Small intestine (tissue), 7 donors: ENCODE results near the gene ILKAP. TPM values are rescaled to one million over a fixed set of nuclear protein-coding genes. Genes with fewer than 3 reads are reported as not detected.

Experiments
- DNase-seq, 2 donors: peaks; one replicate each; pipeline versions ENCODE4 v3.0.0 to v3.0.0-alpha.2; 2013
- FAIRE-seq: peaks from 2 replicates; lab custom pipeline; 2012; peaks lifted over from hg19 to GRCh38; lab: Jason Lieb, UNC
- H3K27ac ChIP-seq, 3 donors: one replicate each; pipeline ENCODE4 v1.5.1; 2013; ENCODE audit warnings: low read length in 2 of 3, mild to moderate bottlenecking in 2 of 3, control low read depth in 1 of 3, inconsistent platforms in 1 of 3, low read depth in 1 of 3, moderate library complexity in 1 of 3
- H3K27me3 ChIP-seq, 3 donors: one replicate each; pipeline ENCODE4 v1.6.1; 2013; ENCODE audit warnings: low read length in 3 of 3, inconsistent platforms in 1 of 3; ENCODE audit not compliant: control insufficient read depth in 3 of 3, insufficient read depth in 3 of 3
- H3K36me3 ChIP-seq, 3 donors: one replicate each; pipeline ENCODE4 v1.6.1; 2013; ENCODE audit warnings: low read length in 3 of 3, inconsistent platforms in 1 of 3, low read depth in 1 of 3, mild to moderate bottlenecking in 1 of 3, moderate library complexity in 1 of 3; ENCODE audit not compliant: control insufficient read depth in 3 of 3, insufficient read depth in 2 of 3
- H3K4me1 ChIP-seq, 3 donors: one replicate each; pipeline ENCODE4 v1.6.1; 2013; ENCODE audit warnings: low read length in 2 of 3, inconsistent platforms in 1 of 3, low read depth in 1 of 3, mild to moderate bottlenecking in 1 of 3, moderate library complexity in 1 of 3; ENCODE audit not compliant: control insufficient read depth in 3 of 3, insufficient read depth in 2 of 3
- H3K4me3 ChIP-seq, 3 donors: one replicate each; pipeline ENCODE4 v1.5.1; 2013; ENCODE audit warnings: low read length in 3 of 3, control low read depth in 1 of 3, inconsistent platforms in 1 of 3, low read depth in 1 of 3, mild to moderate bottlenecking in 1 of 3, moderate library complexity in 1 of 3
- H3K9me3 ChIP-seq, 2 donors: one replicate each; pipeline ENCODE4 v1.6.1; 2013; ENCODE audit warnings: low read depth in 1 of 2, low read length in 1 of 2; ENCODE audit not compliant: control insufficient read depth in 2 of 2, insufficient read depth in 1 of 2
- WGBS, 3 donors: extraction: QIAGEN DNeasy Blood & Tissue Kit; methylation state at CpG; one replicate each; pipeline ENCODE4 v1.1.7; 2013; 5-methylcytosine and 5-hydroxymethylcytosine counted together
- polyA plus RNA-seq, 4 donors: library from polyadenylated mRNA; stranded (reverse) in 3 of 4; unstranded in 1 of 4; fragments of 200-250 nt in 3 of 4; fragments of 120-200 nt in 1 of 4; gene quantifications; one replicate each; pipeline versions ENCODE4 v1.2.1 to v1.2.3, GENCODE V29; 2013
- donor health status: healthy with polysubstance abuse.
- donor health status: control.
- donor health status: control.
- donor health status: Bipolar disorder and iron deficiency.
- donor health status: healthy.

The ILKAP gene
- polyA plus RNA-seq, 4 donors: 37.6 to 66.0 (median 46.8) TPM

DNA sequence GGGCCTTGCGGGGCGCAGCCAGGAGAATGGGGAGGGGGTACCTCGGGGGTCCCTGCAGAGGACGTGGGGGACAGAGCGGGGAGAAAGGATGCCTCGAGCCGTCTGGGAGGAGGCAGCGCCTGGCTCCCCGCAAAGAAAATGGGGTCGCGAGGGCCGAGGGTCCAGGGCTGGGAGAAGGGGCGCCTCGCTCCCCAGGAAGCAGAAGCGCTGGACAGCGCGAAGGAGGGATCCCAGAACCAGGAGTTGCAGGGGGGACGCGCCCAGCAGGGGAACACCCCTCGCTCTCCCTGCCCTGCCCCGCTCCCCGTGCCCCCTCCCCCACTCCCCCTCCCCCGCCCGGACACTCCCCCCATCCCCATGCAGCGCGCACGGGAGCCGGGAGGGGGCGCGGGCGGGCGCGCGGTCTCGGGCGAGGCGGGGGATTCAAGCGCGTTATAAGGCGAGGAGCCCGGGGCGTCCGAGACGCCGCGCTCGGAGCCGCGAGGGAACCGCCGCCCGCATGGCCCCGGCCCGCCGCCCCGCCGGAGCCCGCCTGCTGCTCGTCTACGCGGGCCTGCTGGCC, 44.9 kb downstream of the ILKAP start, which contains the start of gene ERFE:
ERFE (plus strand) TSS at position 462 of the 562 bp plus-strand sequence; CDS start at position 500, 38 bp downstream.
- FAIRE-seq: no peak
- H3K36me3 ChIP-seq: no peaks in the 10 kb centered on the region
- no peaks in the 10 kb centered on the region for H3K9me3 ChIP-seq
- peak within 1 kb of the TSS in 1 of 3 donors; percentile 56 for H3K4me3 ChIP-seq
- peak in 1 of 2 donors; percentile 67 for DNase-seq
- H3K4me1 ChIP-seq: peaks cover 0 to 3% (median 0%) of the 10 kb centered on the region in 3 donors
- H3K27ac ChIP-seq: no peak within 1 kb of the TSS
- peaks cover 2 to 48% (median 7%) of the 10 kb centered on the region in 3 donors for H3K27me3 ChIP-seq
- WGBS, 3 donors: 9 to 24% (median 17%) methylated on average over 18 to 53 of the region's 61 CpGs

DNA sequence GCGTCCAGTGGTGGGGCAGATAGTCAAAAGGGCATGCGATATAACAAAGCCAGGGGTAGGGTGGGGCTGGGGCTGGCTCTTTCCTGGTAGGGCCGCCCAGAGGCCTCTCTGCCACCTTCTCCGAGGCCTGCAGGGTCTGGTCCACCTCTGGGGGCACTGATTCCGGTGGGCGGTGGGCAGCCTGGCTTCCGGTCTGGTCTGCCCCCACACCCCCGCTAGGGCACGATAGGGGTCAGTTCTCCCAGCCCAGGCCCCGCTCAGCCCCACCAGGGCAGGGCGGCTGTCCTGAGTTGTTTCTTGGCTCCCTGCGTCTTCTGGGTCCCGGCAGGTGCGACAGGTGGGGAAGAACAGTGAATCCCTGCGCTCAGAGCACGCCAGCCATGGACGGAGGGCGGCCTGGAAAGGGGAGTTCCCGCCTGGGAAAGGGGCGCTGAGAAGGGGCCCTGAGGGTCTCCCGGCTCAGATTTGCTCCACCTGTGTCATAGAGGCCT, 45.4 kb downstream of the ILKAP start:
- no peak for DNase-seq
- Histone ChIP-seq H3K27ac (no peak overlapping the region), H3K9me3 (no peaks in the 10 kb centered on the region), H3K4me1 (peaks cover 0 to 3% (median 0%) of the 10 kb centered on the region in 3 donors), H3K4me3 (no peak overlapping the region), H3K36me3 (no peaks in the 10 kb centered on the region), H3K27me3 (peaks cover 1 to 44% (median 3%) of the 10 kb centered on the region in 3 donors)
- 20 to 68% (median 35%) methylated on average over 21 of the region's 21 CpGs for WGBS, 3 donors
- no peak for FAIRE-seq

DNA sequence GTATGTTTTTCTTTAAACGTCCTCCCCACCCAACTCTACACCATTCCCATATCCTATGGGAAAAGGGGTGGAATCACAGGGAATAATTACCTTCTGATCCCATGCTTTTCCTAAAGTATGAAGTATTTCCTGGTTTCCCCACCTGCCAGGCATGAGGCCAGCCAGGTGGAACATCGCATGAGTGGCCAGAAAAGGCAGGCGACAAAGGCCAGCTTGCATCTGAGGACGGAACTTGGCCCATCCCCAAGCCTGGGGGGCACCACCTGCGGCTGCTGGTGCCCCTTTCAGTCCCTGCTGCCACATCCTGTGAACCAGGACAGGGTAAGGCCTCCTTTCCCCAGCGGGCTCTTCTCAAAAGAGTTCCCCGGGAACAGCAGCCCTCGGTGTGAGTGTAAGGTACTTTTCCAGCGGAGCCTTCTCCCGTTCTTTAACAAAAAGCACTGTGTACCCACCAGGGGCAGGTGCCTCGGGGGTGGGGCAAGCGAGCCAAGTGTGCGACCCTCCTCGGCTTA, 45.9 kb downstream of the ILKAP start:
- 42 to 70% (median 53%) methylated on average over 14 of the region's 14 CpGs for WGBS, 3 donors
- Histone ChIP-seq H3K4me1 (peaks cover 0 to 3% (median 0%) of the 10 kb centered on the region in 3 donors), H3K36me3 (no peaks in the 10 kb centered on the region), H3K27me3 (peaks cover 0 to 39% (median 3%) of the 10 kb centered on the region in 3 donors), H3K4me3 (no peak overlapping the region), H3K27ac (no peak overlapping the region), H3K9me3 (no peaks in the 10 kb centered on the region)
- DNase-seq (no peak), FAIRE-seq (no peak)

DNA sequence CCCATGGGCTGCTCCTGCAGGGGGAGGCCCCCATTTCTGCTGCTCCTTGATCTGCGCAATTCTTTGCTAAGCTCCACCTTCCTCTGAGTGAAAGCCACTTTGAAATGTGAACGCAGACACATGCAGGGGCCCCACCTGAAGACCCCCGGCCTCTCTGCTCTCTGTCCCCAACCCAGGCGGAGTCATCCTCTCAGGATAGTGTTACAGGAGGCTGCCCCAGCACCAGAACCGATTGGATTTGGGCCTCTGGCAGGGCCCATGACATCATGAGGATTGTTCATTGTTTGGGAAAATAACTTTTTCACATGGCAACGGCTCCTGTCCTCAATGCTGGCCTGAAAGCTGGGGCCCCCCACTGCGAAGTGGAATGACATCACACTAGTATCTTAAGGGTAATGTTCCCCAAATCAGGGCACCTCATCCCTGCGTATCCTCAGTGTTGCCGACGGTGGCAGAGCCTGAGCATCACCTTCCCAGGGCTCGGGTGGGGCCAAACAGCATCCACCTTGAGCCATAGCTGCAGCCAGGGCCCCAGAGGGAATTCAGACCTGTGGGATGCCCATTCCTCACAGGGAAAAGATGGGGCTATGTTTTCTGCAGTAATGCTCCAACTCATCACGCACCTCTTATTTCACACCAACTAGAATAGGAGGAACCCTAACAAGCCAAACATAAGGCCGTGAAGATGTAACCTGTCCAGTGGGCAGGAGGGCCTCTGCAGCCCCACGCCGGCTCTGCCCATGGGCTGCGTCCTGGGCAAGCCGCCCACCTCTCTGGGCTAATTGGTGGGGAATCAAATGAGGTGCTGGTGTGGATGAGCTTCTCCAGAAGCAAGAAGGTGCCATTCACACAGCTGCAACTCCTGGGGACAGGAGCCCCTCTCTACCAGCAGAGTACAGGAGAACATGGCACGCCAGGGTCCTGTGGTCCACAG, 47.5 kb downstream of the ILKAP start:
- H3K27ac ChIP-seq: peak overlapping the region in 1 of 3 donors; percentile 76
- 82 to 88% (median 84%) methylated on average over 18 of the region's 18 CpGs for WGBS, 3 donors

DNA sequence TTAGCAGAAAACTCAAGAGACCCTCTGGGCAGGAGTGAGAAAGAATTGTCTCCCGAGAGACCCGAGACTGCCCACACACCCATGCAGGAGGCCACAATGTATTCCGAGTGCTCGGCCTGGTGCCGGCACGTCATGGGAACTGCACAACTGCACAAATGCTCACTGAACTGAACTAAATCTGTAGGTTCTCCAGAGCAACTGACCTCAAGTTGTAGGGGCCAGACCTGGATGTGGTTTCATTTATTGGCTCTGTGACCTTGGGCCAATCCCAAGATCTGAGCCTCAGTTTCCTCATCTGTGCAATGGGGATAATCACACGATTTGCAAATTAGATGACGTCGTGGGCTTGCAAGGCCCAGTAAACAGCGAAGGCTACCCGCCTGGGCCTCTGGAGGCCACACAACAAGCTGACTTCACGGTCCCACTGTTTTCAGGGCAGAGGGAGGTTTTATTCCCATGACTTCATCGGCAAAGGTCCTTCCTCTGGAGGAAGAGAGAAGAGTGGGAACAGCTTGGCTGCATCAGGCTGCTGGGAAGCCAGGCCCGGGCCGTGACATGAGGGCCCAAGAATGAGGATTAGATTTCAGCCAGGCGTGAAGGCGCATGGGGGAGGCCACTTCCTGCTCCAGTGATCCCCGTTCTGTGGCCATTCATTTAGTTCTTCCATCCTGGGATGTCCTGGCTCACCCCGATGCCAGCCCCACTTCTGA, 48.3 kb downstream of the ILKAP start:
- Histone ChIP-seq H3K27ac (peak overlapping the region in 1 of 3 donors; percentile 76), H3K4me3 (no peak overlapping the region), H3K4me1 (peaks cover 0 to 3% (median 0%) of the 10 kb centered on the region in 3 donors), H3K9me3 (no peaks in the 10 kb centered on the region), H3K36me3 (no peaks in the 10 kb centered on the region), H3K27me3 (peaks cover 0 to 17% (median 3%) of the 10 kb centered on the region in 3 donors)
- WGBS, 3 donors: 76 to 91% (median 91%) methylated on average over 19 of the region's 19 CpGs
- no peak for FAIRE-seq
- DNase-seq: no peak

More for the DNA sequence above, 47.5 kb downstream of the ILKAP start:
- Histone ChIP-seq H3K4me3 (no peak overlapping the region), H3K9me3 (no peaks in the 10 kb centered on the region), H3K27me3 (peaks cover 0 to 24% (median 3%) of the 10 kb centered on the region in 3 donors), H3K4me1 (peaks cover 0 to 3% (median 0%) of the 10 kb centered on the region in 3 donors), H3K36me3 (no peaks in the 10 kb centered on the region)
- FAIRE-seq (no peak), DNase-seq (no peak)

- H3K27me3 ChIP-seq: peaks cover 0 to 10% (median 3%) of the 10 kb centered on the region in 3 donors
- FAIRE-seq (no peak), DNase-seq (no peak)
- no peaks in the 10 kb centered on the region for H3K9me3 ChIP-seq
- H3K4me3 ChIP-seq: no peak overlapping the region
- no peaks in the 10 kb centered on the region for H3K36me3 ChIP-seq
- peaks cover 0 to 3% (median 0%) of the 10 kb centered on the region in 3 donors for H3K4me1 ChIP-seq
- 92 to 94% (median 92%) methylated on average over 10 of the region's 10 CpGs for WGBS, 3 donors
- H3K27ac ChIP-seq: no peak overlapping the region
Measured at GRCh38 chr2:238154570-238154969, 48.9 kb downstream of the ILKAP start.

DNA sequence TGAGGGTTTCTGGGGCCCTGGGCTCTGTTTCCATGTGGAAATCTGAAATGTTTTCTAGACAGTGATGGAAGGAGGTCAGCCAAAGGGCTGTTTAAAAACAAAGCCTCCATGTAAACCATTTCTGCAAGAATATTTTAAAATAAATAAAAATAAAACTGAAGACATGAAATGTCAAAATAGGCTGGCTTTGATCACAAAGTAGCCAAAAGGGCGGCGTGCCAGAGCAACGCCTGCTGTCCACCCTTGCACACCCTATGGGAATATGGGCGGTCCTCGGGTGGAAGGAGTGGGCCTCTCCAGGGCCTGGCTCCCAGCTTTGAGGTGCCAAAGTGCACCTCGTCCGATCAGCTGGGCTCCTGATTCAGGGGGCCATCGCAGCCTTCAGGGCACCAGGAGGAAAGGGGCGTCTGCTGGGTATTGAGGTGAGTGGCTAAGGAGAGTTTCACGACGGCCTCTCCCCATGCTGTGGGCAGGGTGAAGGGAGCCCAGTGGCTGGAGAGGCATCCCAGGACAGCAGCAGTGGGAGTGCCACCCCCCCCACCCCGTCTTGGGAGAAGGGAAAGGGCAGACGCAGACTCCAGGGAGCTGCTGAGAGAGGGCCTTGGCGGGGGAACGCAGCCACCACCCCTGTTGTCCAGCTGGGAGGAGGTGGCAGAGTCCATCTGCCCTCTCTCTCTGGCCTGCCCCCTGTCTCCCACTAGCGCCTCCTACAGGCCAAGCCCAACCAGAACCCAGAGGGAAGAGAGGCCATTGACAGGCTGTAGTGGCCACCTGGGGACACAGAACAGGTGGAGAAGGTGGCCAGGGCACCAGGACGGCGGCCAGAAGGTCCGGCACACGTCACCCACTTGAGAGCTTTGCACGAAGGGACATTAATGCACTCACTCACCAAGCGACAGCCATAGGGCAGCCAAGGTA, 50.5 kb downstream of the ILKAP start:
- WGBS, 3 donors: 72 to 80% (median 80%) methylated on average over 20 to 22 of the region's 22 CpGs
- Histone ChIP-seq H3K4me3 (no peak overlapping the region), H3K27me3 (peaks cover 0 to under 1% (median 0%) of the 10 kb centered on the region in 3 donors), H3K36me3 (no peaks in the 10 kb centered on the region), H3K9me3 (no peaks in the 10 kb centered on the region), H3K4me1 (no peaks in the 10 kb centered on the region), H3K27ac (peak overlapping the region in 1 of 3 donors; percentile 45)
- DNase-seq: no peak
- no peak for FAIRE-seq
